Non-pigmented ciliary epithelial cell (primary cell): ENCODE measurements around the gene FAM13C.
"Not testable (repeated sequence)": the region's sequence is repeated elsewhere in the genome, so short reads cannot be mapped to it uniquely, and the experiment has no call there.

Source experiments
- DNase-seq: peaks from one replicate; pipeline ENCODE4 v3.0.0-alpha.2; 2010; ENCODE audit warnings: low read depth

The FAM13C gene

DNA sequence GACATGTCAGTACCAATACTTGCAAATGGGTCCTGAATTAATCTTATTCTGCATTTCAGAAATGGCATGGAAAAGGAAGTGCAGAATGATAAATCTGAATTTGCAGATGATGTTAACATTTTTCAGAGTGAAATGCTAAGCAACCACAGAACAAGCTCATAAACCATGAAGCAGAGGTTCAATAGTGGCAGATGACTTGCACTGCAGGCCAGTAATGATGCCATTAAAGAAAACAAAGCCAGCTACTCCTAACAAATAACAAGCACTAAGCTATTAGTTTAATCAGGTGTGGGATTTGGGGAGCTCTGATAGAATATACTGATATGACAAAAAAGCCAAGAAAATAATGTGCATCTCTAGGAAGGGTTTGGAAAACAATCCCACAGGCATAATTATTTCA, 85.4 kb downstream of the FAM13C start:
- no peak for DNase-seq

DNA sequence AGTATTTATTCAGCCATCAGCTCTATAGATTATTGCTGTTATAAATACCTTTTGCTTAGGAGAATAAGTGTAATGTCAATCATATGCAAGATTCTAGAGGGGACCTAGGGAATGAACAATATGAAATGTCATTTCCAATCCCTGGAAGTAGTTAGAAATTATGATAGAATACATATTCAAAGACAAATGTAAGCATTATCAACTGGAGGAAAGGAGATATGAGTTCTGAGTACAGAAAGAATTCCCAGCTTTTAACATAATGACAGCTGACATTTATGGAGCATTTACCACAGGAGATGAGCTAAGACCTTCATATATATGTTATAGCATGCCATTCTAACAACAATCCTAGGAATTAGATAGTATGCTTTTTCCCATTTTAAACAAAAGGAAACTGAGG, 86.2 kb downstream of the FAM13C start:
- DNase-seq: no peak

DNA sequence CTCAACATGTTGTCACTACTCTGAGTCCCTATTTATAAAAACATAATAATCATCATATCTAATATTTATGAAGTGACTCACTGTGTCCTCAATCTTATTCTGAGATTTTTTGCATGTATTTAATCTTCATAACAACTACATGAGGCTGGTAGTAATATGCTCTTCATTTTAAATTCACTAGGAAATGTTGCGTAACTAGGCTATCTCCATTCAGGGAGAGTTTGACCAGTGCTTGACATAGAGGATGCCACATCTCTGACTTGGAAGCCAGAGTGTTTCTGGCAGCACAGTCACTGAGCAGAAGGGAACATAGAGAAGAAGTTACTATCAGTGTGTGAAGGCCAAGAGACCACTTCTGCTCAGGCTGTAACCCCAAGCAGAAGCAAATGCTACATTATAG, 88.9 kb downstream of the FAM13C start:
- no peak for DNase-seq

- DNase-seq: no peak
Measured at GRCh38 chr10:59272061-59272460, 90.3 kb downstream of the FAM13C start.

DNA sequence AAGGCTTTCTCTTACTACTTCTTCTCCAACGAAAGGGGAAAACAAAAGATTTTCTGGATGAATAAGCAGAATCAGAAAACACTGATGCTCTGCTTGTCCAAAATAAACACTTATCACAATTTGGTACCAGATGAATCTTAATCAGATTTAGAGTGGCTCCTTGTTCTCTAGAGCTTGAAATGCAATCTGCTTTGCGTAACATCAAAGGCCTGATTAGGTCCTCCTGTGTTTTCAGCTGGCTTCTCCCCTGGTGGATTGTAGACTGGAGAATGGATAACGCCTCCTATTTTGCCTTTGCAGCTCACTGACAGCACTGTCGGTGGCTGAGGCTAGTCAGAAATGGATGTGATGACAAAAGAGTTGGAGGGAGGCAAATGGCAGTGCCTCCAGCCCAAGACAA, 91.2 kb downstream of the FAM13C start:
- no peak for DNase-seq

DNA sequence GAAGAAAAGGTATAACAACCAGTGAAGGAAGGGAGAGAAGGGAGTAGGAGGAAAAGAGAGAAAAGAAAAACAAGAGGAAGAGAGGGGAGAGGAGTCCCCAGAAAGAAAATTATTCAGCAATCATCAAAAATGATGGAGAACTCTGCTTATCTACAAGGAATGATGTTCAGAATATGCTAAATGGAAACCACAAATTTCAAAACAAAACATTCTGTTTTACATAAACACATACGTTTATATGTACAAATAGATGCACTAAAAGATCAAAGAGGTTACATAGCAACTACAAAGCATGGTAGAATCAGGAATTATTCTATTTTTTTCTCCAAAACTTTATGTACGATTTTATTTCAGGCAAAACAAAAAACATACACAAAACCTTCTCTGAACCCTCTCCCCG, 91.9 kb downstream of the FAM13C start:
- no peak for DNase-seq

DNA sequence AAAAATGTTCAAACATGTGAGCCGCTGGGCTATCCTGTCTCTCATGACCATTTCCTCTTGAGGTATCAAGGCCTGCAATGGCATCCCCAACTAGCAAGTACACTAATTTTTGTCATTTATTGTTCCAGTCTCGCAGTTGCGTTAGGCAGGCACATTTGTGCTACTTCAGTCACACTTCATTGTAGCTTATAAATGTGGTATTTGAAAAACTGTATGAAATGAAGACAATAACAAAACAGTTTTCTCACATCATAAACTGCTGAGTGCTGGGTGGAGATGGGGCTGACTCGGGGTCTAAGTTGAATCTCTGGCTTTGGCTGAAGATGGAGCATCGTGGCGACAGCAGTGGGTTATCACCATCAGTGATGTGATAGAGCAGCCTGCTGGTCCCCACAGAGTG, 92.7 kb downstream of the FAM13C start:
- DNase-seq: no peak

DNA sequence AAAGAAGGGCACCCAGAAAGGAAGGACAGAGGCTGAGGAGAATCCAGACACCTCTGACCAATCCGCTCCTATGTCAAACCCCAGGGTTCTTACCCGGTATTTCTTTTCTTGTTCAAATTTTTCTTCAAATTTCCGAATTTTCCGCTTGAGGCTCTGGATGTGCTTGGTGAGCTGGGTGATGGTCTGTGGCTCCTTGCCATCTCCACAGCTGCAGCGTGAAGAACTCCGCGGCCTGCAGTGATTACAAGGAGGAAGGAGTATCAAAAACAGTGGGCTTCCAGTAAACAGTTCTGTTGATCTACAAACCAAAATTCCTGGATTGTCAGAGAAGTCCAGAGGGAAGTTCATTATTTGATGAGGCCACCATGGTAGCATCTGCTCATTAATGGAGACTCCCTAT, 93.9 kb downstream of the FAM13C start:
- no peak for DNase-seq

DNA sequence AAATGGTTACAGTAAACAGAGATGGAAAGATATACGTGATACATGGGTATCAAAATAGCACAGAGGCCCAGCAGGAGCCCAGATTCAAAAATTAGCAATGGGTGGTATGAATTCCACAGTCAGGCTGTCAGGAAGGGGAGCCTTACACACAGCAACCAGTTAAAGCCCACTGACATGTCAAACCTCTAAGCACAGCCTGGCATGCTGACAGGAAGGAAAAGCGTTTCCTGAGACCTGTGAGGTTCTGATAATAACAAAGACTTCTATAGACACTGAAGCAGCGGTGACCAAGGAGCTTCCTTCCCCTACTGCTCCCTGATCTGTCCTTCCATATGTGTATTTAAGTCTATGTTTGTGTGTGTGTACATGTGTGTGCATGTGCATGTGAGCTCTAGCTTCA, 96.0 kb downstream of the FAM13C start:
- DNase-seq: no peak

DNA sequence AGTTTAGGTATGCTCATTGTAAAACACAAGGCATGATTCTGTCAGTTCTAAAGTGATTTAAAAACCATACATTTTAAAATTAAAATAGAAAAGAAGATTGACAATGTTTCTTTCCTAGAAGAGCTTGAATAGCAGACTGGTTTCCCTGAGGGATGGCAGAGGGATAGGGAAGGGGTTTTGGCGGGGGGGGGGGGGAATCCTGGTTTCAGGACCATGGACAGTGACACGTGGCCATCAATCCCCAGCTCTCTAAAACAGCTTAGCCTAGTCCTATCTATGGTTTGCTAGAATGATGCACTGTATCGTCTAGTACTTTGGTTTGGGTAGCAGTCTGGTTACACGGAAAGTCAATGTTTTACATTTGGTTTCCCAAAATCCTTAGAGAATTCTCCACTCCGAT, 97.2 kb downstream of the FAM13C start:
- DNase-seq: no peak

GRCh38 chr10:59258890-59259289, 103.5 kb downstream of the FAM13C start:
- no peak for DNase-seq

GRCh38 chr10:59257224-59257623, 105.1 kb downstream of the FAM13C start:
- DNase-seq: no peak

- DNase-seq: no peak
Measured at GRCh38 chr10:59255463-59255862, 106.9 kb downstream of the FAM13C start.

DNA sequence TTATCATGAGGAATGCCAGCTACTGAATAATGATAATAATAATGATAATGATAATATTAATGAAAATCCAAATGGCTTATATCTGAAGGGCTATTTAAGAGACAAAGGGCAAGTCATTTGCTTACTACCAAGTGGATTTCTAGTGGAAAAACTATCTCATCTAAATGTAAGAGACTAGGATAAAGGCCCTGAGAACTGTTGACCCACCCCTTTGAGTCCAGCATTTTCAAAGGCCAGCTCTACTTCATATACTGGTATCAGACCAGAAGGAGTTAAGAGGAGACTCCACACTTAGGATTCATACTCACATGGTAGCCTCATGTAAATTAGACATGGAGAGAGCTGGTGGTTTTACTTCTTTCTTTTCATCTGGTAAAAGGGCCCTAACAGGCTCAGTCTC, 109.9 kb downstream of the FAM13C start:
- DNase-seq: no peak

- DNase-seq: no peak
Measured at GRCh38 chr10:59245686-59246085, 116.7 kb downstream of the FAM13C start.

- DNase-seq: no peak
Measured at GRCh38 chr10:59244871-59245270, 117.5 kb downstream of the FAM13C start.

GRCh38 chr10:59243611-59244195, 118.6 kb downstream of the FAM13C start:
- DNase-seq: no peak

DNA sequence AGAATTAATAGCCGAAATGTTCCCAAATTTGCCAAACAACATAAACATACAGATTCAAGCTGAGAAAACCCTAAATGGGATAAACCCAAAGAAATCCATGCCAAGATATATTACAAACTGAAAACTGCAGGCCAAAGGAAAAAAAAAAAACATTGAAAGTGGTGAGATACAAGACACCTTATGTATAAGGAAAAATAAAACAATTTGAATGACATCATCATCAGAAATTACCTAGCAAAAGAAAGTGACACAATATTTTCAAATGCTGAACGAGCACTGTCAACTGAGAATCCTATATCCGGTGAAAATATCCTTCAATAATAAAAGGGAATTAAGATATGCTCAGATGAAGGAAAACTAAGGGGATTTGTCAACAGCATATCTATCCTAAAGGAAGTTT, 119.4 kb downstream of the FAM13C start:
- DNase-seq: no peak

DNA sequence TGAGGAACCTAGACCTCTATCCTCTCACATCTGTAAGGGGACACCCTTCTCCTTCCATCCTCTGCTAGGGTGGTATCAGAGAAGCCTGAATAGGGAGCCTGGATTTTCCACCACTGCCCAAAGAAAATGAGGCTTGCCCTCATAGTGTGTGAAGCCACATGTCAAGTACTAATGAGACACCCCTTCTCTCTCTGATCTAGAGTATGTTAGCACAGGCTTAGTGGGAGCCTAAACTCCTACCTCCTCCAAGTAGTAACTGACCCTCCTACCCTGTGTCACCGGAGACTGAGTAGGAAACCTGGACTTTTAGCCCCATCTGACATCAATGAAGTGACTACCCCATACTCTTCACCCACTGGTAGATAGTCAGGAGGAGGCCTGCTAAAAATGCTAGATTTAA, 120.3 kb downstream of the FAM13C start:
- DNase-seq: no peak

DNA sequence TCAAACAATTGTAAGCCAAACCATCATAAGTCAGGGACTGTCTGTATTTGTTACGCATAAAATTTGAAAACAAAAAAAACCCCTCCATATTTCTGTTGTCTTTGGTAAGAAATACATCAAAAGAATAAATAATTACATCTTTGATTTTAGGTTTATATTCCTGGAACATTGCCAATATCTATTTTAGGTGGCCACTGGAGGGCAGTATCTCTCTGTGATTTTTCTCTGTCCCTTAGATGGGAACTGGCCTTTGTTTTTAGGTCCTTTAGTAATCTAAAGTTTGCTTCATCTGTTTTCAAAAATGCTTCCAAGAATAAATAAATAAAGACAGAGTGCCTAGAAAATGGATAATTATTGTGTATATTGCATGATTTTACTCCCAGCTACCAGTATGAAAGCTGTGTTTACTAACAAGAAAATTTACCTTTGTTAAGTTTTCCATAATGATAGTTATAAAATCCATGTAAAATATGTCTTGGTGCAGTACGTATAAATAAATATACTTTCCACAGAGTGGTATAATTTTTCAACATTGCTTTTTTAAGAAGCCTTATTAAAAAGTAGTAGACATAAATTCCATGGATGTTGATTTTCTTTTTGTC, 121.7 kb downstream of the FAM13C start:
- DNase-seq: peak; percentile 3

- not testable (repeated sequence) for DNase-seq
Measured at GRCh38 chr10:59239108-59239507, 123.2 kb downstream of the FAM13C start.

DNA sequence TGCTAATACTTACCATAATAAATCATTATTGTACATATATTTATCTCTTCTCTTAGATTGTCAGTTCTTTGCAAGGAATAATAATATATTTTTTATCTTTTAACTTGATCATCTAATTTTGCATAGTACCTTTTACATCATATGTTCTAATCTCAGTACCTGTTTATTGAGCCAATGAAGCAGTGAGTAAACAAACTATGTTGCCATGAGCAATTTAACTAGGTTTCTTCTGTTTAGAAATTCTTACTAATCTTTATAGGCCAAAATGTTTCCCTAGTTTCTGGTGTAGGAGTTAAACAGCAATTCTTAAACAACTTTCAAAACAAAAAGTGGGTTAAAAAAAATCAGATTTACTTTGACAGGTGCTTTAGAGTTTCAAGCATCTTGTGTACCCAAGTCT, 124.6 kb downstream of the FAM13C start:
- DNase-seq: no peak

DNA sequence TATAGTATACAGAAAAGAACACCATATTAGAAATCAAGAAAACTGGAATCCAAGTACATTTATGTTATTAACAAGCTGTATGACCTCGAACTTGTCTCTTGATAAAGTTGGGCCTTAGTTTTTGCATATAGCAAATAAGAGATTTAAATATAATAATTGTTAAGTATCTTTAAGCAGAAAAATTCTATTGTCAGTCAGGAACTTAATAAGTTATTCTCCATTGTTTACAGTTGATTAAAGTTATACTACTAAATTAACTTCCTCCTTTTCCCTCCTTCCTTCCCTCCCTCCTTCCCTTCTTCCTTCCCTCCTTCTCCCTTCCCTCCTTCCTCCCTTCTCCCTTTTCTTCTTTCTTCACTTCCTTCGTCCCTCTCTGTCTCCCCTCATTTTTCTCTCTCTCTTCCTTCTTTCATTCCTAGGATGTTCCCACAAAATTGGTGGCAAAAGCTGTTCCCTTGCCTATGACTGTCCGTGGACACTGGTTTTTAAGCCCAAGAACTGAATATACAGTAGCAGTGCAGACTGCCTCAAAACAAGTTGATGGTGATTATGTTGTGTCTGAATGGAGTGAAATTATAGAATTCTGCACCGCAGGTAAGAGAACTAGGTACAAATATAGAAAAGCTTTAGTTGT, 126.2 kb downstream of the FAM13C start:
- no peak for DNase-seq
